Endothelial cell of umbilical vein (primary cell): ENCODE results near the gene CD8B2.

ENCODE experiments used
- EZH2 ChIP-seq: IDR thresholded peaks from 2 replicates; pipeline ENCODE4 v1.6.1; 2012; ENCODE audit warnings: borderline replicate concordance, low read depth, mild to moderate bottlenecking, moderate library complexity, low read length, inconsistent platforms; ENCODE audit not compliant: severe bottlenecking
- GATA2 ChIP-seq: IDR thresholded peaks from 2 replicates; pipeline ENCODE4 v1.7.0; 2011; ENCODE audit warnings: low read depth, mild to moderate bottlenecking, moderate library complexity, mixed read lengths, low read length; ENCODE audit not compliant: insufficient read length, insufficient read depth
- JUN ChIP-seq: IDR thresholded peaks from 2 replicates; pipeline ENCODE4 v1.6.1; 2011; ENCODE audit warnings: borderline replicate concordance, low read depth; ENCODE audit not compliant: insufficient read length, insufficient read depth
- MYC ChIP-seq: IDR thresholded peaks from one replicate; pipeline ENCODE4 v1.6.1; 2011; ENCODE audit warnings: mild to moderate bottlenecking, low read depth, low read length
- POLR2A ChIP-seq: IDR thresholded peaks from 2 replicates; pipeline ENCODE4 v1.6.1; 2012; ENCODE audit warnings: low read depth, mild to moderate bottlenecking, control low read depth, low read length
- POLR2AphosphoS5 ChIP-seq: IDR thresholded peaks from 2 replicates; pipeline ENCODE4 v1.6.1; 2012; ENCODE audit warnings: low read depth, mild to moderate bottlenecking, control low read depth, low read length, moderate library complexity; ENCODE audit not compliant: insufficient read depth
- TF ChIP-seq, protein P1 (sequence below), 2 donors: IDR thresholded peaks; 1 replicate in 1 of 2; 2 replicates in 1 of 2; pipeline ENCODE4 v1.5.1; 2011; ENCODE audit warnings: low read length in 2 of 2, mild to moderate bottlenecking in 2 of 2, moderate library complexity in 2 of 2, control low read depth in 1 of 2, inconsistent platforms in 1 of 2, low read depth in 1 of 2; ENCODE audit not compliant: insufficient read depth in 1 of 2; ENCODE audit errors: extremely low read depth in 1 of 2
- TF ChIP-seq, protein P2 (sequence below): IDR thresholded peaks from 2 replicates; pipeline ENCODE4 v1.6.1; 2011; ENCODE audit not compliant: insufficient read depth, insufficient read length

DNA sequence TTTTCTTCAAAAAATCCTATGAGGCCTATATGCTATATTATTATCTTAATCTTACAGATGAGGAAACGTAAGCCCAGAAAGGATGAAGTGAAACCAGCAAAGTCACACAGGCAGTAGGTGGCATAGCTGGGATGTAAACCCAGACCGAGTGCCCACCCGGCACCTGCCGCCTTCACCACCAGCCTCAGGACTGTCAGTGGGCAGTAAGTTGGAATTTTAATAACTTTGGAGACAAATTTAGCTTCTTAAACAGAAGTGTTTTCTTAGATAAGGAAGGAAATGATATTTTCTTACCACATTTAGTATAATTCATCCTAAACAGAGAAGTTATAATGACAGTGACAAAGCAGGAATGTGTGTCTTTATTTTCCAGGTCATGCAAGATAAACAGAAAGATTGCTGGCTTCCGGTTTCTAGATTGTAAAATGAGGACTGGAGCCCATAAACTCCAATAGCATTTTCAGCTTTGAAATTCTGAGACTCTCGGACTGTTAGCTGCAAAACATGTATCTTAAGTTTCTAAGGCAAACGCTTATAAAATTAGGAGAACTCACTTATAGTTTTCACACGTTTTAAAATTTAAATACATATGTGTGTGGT is 59.3 kb downstream of the CD8B2 start:
- TF ChIP-seq, protein P1, sequence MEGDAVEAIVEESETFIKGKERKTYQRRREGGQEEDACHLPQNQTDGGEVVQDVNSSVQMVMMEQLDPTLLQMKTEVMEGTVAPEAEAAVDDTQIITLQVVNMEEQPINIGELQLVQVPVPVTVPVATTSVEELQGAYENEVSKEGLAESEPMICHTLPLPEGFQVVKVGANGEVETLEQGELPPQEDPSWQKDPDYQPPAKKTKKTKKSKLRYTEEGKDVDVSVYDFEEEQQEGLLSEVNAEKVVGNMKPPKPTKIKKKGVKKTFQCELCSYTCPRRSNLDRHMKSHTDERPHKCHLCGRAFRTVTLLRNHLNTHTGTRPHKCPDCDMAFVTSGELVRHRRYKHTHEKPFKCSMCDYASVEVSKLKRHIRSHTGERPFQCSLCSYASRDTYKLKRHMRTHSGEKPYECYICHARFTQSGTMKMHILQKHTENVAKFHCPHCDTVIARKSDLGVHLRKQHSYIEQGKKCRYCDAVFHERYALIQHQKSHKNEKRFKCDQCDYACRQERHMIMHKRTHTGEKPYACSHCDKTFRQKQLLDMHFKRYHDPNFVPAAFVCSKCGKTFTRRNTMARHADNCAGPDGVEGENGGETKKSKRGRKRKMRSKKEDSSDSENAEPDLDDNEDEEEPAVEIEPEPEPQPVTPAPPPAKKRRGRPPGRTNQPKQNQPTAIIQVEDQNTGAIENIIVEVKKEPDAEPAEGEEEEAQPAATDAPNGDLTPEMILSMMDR (IDR thresholded peaks at IDR 0.05; ENCODE audit: extremely low read depth in 1 of 2, insufficient read depth in 1 of 2, low read depth in 1 of 2, low read length in 2 of 2), result no peak
- TF ChIP-seq EZH2 (no peak), POLR2A (no peak), GATA2 (no peak), POLR2AphosphoS5 (no peak), JUN (no peak), MYC (no peak)
- TF ChIP-seq, protein P2, sequence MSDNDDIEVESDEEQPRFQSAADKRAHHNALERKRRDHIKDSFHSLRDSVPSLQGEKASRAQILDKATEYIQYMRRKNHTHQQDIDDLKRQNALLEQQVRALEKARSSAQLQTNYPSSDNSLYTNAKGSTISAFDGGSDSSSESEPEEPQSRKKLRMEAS, result no peak
